Right lobe of liver (tissue), 4 donors: ENCODE data around the gene FRZB.

Experiments used
- POLR2A ChIP-seq: fragments of 450-650 bp; IDR thresholded peaks from one replicate; pipeline ENCODE4 v1.6.1; 2017; ENCODE audit warnings: antibody characterized with exemption, mild to moderate bottlenecking
- TF ChIP-seq, protein P1 (sequence below), 4 donors: fragments of 200-600 bp in 3 of 4; fragments of 450-650 bp in 1 of 4; IDR thresholded peaks; one replicate each; pipeline versions ENCODE4 v1.5.1 to v1.8.0; 2016 to 2022; ENCODE audit warnings: antibody characterized with exemption in 4 of 4, mild to moderate bottlenecking in 2 of 4
- donor health status: DM: no; HTN: no; CAD: no.
- donor health status: DM: no; HTN: no; CAD: no.
- donor health status: DM: no; HTN: yes; CAD: no.

- TF ChIP-seq, protein P1, sequence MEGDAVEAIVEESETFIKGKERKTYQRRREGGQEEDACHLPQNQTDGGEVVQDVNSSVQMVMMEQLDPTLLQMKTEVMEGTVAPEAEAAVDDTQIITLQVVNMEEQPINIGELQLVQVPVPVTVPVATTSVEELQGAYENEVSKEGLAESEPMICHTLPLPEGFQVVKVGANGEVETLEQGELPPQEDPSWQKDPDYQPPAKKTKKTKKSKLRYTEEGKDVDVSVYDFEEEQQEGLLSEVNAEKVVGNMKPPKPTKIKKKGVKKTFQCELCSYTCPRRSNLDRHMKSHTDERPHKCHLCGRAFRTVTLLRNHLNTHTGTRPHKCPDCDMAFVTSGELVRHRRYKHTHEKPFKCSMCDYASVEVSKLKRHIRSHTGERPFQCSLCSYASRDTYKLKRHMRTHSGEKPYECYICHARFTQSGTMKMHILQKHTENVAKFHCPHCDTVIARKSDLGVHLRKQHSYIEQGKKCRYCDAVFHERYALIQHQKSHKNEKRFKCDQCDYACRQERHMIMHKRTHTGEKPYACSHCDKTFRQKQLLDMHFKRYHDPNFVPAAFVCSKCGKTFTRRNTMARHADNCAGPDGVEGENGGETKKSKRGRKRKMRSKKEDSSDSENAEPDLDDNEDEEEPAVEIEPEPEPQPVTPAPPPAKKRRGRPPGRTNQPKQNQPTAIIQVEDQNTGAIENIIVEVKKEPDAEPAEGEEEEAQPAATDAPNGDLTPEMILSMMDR (IDR thresholded peaks at IDR 0.05) = no peak
- no peak for TF ChIP-seq POLR2A
These were observed 7.8 kb downstream of the FRZB start for GRCh38 chr2:182858671-182859070.
